Hematopoietic multipotent progenitor cell treated with erythropoietin and hydrocortisone succinate and interleukin-3 and kit ligand, for 6 days (in vitro differentiated cells): ENCODE measurements around the gene CFAP65.

Experiments
- DNase-seq: peaks from one replicate; pipeline ENCODE4 v3.0.0-alpha.2; 2015

Gene CFAP65

GRCh38 chr2:219041252-219041651 lies at the start of gene CFAP65:
TSS of gene CFAP65 (minus strand) at chr2:219041516. CDS start at chr2:219039048, 2,468 bp downstream.
- DNase-seq: peak; percentile 45

GRCh38 chr2:219090436-219091299 lies 49.4 kb upstream of the CFAP65 start:
- DNase-seq: no peak

- DNase-seq: no peak
Observed at GRCh38 chr2:219089330-219089729, 48.0 kb upstream of the CFAP65 start.

GRCh38 chr2:219087848-219088247 lies 46.5 kb upstream of the CFAP65 start:
- no peak for DNase-seq

- no peak for DNase-seq
Observed at GRCh38 chr2:219087361-219087760, 46.0 kb upstream of the CFAP65 start.

GRCh38 chr2:219086196-219086595 lies 44.9 kb upstream of the CFAP65 start:
- no peak for DNase-seq

GRCh38 chr2:219084791-219085190 lies 43.5 kb upstream of the CFAP65 start:
- no peak for DNase-seq

- DNase-seq: no peak
Observed at GRCh38 chr2:219082332-219082958, 41.1 kb upstream of the CFAP65 start.

- no peak for DNase-seq
Observed at GRCh38 chr2:219081701-219082331, 40.5 kb upstream of the CFAP65 start.

GRCh38 chr2:219081096-219081495 lies 39.8 kb upstream of the CFAP65 start:
- DNase-seq: no peak

GRCh38 chr2:219079417-219079816 lies 38.1 kb upstream of the CFAP65 start:
- no peak for DNase-seq

- no peak for DNase-seq
Observed at GRCh38 chr2:219078951-219079350, 37.6 kb upstream of the CFAP65 start.

- peak; percentile 45 for DNase-seq
Observed at GRCh38 chr2:219078126-219078525, 36.8 kb upstream of the CFAP65 start.

GRCh38 chr2:219076253-219076652 lies 34.9 kb upstream of the CFAP65 start:
- no peak for DNase-seq

- DNase-seq: peak; percentile 86
Observed at GRCh38 chr2:219073413-219074129, 32.3 kb upstream of the CFAP65 start.

GRCh38 chr2:219072741-219073250 lies 31.5 kb upstream of the CFAP65 start:
- no peak for DNase-seq

GRCh38 chr2:219071131-219071816 lies 30.0 kb upstream of the CFAP65 start:
- no peak for DNase-seq

GRCh38 chr2:219065484-219065883 lies 24.2 kb upstream of the CFAP65 start:
- no peak for DNase-seq

GRCh38 chr2:219062081-219062480 lies 20.8 kb upstream of the CFAP65 start:
- DNase-seq: no peak

- peak; percentile 47 for DNase-seq
Observed at GRCh38 chr2:219060821-219061791, 19.8 kb upstream of the CFAP65 start, which contains the start of gene IHH. TSS of gene IHH (minus strand) at chr2:219060921. CDS start at chr2:219060467, 454 bp downstream.
